Neural crest cell (in vitro differentiated cells): ENCODE measurements around the gene DOCK3. TPM values are rescaled to one million over a fixed set of nuclear protein-coding genes. Genes with fewer than 3 reads are reported as not detected.

ENCODE experiments used
- DNase-seq: peaks from one replicate; pipeline ENCODE4 v3.0.0; 2021; ENCODE audit warnings: low read depth, mixed read lengths, low spot score
- H3K27ac Mint-ChIP-seq: one replicate; pipeline ENCODE4 v1.8.0; 2021; ENCODE audit warnings: mild to moderate bottlenecking, mixed read lengths; ENCODE audit not compliant: unreplicated experiment
- H3K27me3 Mint-ChIP-seq: 2 replicates; pipeline ENCODE4 v1.8.0; 2021; ENCODE audit warnings: low read depth, mild to moderate bottlenecking, mixed read lengths
- H3K36me3 Mint-ChIP-seq: 2 replicates; pipeline ENCODE4 v1.8.0; 2021; ENCODE audit warnings: low read depth, mild to moderate bottlenecking, mixed read lengths
- H3K4me1 Mint-ChIP-seq: 2 replicates; pipeline ENCODE4 v1.8.0; 2021; ENCODE audit warnings: mixed read lengths
- H3K4me3 Mint-ChIP-seq: one replicate; pipeline ENCODE4 v1.8.0; 2021; ENCODE audit warnings: mild to moderate bottlenecking, mixed read lengths
- H3K9me3 Mint-ChIP-seq: 2 replicates; pipeline ENCODE4 v1.8.0; 2021; ENCODE audit warnings: mixed read lengths
- CTCF ChIP-seq: fragments of 200-600 bp; sonication (generic); conservative IDR thresholded peaks from 2 replicates; pipeline ENCODE4 v1.5.0; 2021; ENCODE audit warnings: antibody characterized with exemption, mild to moderate bottlenecking
- total RNA-seq: library from RNA; stranded (reverse); gene quantifications from 2 replicates; pipeline ENCODE4 v1.2.1, GENCODE V29; 2021

DOCK3 gene
- total RNA-seq, 1 donor from 2014 or later: 5.0 TPM

GRCh38 chr3:51353691-51354090 is 679.0 kb downstream of the DOCK3 start:
- peaks cover 5% of the 10 kb centered on the region for H3K9me3 Mint-ChIP-seq
- H3K4me3 Mint-ChIP-seq: no peak overlapping the region
- H3K36me3 Mint-ChIP-seq: no peaks in the 10 kb centered on the region
- no peak for DNase-seq
- H3K27me3 Mint-ChIP-seq: no peaks in the 10 kb centered on the region
- no peaks in the 10 kb centered on the region for H3K4me1 Mint-ChIP-seq
- no peak overlapping the region for H3K27ac Mint-ChIP-seq
- no peak for TF ChIP-seq CTCF

DNA sequence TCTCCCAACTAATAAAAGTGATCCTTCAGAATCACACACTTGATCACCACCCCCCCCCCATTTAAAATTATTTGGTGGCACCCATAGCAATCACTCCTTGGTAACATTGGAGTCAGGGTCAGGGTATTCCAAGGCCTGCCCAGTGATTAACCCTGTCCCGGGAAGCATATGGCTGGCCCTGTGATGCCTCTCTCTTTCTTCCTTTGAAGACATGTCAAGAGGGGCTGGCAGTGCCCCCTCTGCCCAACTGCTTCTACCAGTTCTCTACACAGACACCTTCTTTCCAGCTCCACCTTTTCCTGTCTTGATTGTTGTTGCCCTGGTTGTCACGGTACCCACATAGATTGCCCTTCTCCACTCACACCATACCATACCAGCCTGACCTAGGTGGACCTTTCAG is 679.4 kb downstream of the DOCK3 start:
- no peaks in the 10 kb centered on the region for H3K36me3 Mint-ChIP-seq
- DNase-seq: no peak
- H3K4me3 Mint-ChIP-seq: no peak overlapping the region
- H3K27ac Mint-ChIP-seq: no peak overlapping the region
- peaks cover 5% of the 10 kb centered on the region for H3K9me3 Mint-ChIP-seq
- no peaks in the 10 kb centered on the region for H3K27me3 Mint-ChIP-seq
- TF ChIP-seq CTCF: no peak
- H3K4me1 Mint-ChIP-seq: no peaks in the 10 kb centered on the region

GRCh38 chr3:51354731-51355615 is 680.2 kb downstream of the DOCK3 start:
- Mint-ChIP-seq H3K27ac (no peak overlapping the region), H3K4me3 (no peak overlapping the region), H3K36me3 (no peaks in the 10 kb centered on the region), H3K9me3 (no peaks in the 10 kb centered on the region), H3K4me1 (no peaks in the 10 kb centered on the region), H3K27me3 (no peaks in the 10 kb centered on the region)
- TF ChIP-seq CTCF: no peak
- DNase-seq: no peak

DNA sequence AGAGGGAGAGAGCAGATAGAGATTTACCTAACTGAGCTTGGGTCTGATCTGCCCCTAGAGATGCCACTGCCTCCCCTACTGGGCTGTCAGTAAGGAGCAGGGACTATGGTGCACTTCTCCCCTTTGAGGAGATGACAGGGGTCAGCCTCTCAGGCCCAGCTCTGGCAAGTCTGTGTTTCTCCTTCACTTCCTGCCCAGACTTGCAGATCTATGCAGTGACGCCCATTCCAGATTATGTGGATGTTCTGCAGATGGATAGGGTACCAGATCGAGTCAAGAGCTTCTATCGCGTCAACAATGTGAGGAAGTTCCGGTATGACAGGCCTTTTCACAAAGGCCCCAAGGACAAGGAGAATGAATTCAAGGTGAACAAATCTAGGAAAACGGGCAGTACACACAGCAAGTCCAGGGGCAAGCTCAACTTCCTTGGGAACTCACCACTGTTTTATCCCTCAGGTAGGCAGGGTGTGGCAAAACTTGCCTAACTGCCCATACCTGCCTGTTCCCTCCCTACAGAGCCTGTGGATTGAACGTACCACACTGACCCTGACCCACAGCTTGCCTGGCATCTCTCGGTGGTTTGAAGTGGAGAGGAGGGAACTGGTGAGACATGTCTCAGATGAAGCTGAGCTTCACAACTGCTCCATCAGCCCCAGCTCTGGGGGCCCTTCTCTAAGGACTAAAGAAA is 681.3 kb downstream of the DOCK3 start:
- peak overlapping the region; percentile 70 for H3K27ac Mint-ChIP-seq
- TF ChIP-seq CTCF: no peak
- H3K4me3 Mint-ChIP-seq: no peak overlapping the region
- H3K4me1 Mint-ChIP-seq: no peaks in the 10 kb centered on the region
- no peak for DNase-seq
- H3K9me3 Mint-ChIP-seq: no peaks in the 10 kb centered on the region
- H3K36me3 Mint-ChIP-seq: no peaks in the 10 kb centered on the region
- H3K27me3 Mint-ChIP-seq: no peaks in the 10 kb centered on the region

DNA sequence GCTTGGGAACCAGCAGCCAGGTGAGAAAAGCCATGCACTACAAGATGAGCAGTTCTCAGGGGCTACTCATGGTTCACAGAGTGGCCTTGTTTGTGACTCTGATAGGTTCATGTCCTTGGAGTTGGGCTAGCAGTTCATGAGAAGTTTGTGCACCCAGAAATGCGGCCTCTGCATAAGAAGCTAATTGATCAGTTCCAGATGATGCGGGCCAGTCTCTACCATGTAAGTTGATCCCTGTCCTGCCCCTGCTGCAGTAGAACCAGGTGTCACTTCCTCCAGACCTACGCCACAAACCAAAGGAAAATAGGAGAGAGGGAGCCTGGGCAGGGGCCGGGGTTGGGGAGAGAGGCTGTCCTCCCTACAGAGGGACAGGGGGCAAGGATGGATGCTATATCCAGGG is 683.1 kb downstream of the DOCK3 start:
- Mint-ChIP-seq H3K36me3 (peaks cover 2% of the 10 kb centered on the region), H3K27ac (no peak overlapping the region), H3K4me3 (no peak overlapping the region), H3K4me1 (no peaks in the 10 kb centered on the region), H3K9me3 (no peaks in the 10 kb centered on the region), H3K27me3 (no peaks in the 10 kb centered on the region)
- TF ChIP-seq CTCF: no peak
- no peak for DNase-seq
